ENCODE measurements around the gene ASH1L.

- TF ChIP-seq SPI1 (IDR thresholded peaks at IDR 0.05; ENCODE audit: borderline replicate concordance, low read depth, low read length) (peak; percentile 77), SP1 (CRISPR knock-in tag; IDR thresholded peaks at IDR 0.05) (peak; percentile 90), ETV6 (IDR thresholded peaks at IDR 0.05; ENCODE audit: borderline replicate concordance in 1 of 2, low read depth in 2 of 2, low read length in 1 of 2) (no peak), ETV6 (CRISPR knock-in tag; IDR thresholded peaks at IDR 0.05; ENCODE audit: borderline replicate concordance) (0 out of 2 replicates have a peak, but pooled peaks have one; percentile 59), YY1 (IDR thresholded peaks at IDR 0.05; ENCODE audit: borderline replicate concordance in 1 of 3, control insufficient read depth in 1 of 3, extremely low read depth in 1 of 3, insufficient read depth in 3 of 3, insufficient read length in 1 of 3, insufficient replicate concordance in 2 of 3, low read depth in 1 of 3, low read length in 2 of 3) (no peak), ZNF551 (CRISPR knock-in tag; IDR thresholded peaks at IDR 0.05) (no peak), FOXP4 (CRISPR knock-in tag; IDR thresholded peaks at IDR 0.05; ENCODE audit: borderline replicate concordance) (no peak), SP2 (IDR thresholded peaks at IDR 0.05; ENCODE audit: extremely low read depth, low read depth, low read length, poor library complexity, severe bottlenecking) (no peak), MCM5 (IDR thresholded peaks at IDR 0.05; ENCODE audit: low read depth) (no peak), DDX20 (tag; IDR thresholded peaks at IDR 0.05; ENCODE audit: low read depth) (no peak), TBL1XR1 (IDR thresholded peaks at IDR 0.05; ENCODE audit: low read length in 2 of 2) (no peak), CAMTA2 (CRISPR knock-in tag; conservative IDR thresholded peaks at IDR 0.05) (no peak), ZNF444 (CRISPR knock-in tag; IDR thresholded peaks at IDR 0.05) (no peak)
- TF ChIP-seq, protein P1, sequence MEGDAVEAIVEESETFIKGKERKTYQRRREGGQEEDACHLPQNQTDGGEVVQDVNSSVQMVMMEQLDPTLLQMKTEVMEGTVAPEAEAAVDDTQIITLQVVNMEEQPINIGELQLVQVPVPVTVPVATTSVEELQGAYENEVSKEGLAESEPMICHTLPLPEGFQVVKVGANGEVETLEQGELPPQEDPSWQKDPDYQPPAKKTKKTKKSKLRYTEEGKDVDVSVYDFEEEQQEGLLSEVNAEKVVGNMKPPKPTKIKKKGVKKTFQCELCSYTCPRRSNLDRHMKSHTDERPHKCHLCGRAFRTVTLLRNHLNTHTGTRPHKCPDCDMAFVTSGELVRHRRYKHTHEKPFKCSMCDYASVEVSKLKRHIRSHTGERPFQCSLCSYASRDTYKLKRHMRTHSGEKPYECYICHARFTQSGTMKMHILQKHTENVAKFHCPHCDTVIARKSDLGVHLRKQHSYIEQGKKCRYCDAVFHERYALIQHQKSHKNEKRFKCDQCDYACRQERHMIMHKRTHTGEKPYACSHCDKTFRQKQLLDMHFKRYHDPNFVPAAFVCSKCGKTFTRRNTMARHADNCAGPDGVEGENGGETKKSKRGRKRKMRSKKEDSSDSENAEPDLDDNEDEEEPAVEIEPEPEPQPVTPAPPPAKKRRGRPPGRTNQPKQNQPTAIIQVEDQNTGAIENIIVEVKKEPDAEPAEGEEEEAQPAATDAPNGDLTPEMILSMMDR (IDR thresholded peaks at IDR 0.05 in 2 of 3, conservative IDR thresholded peaks at IDR 0.05 in 1 of 3; ENCODE audit: insufficient read depth in 2 of 3, low read depth in 1 of 3, low read length in 3 of 3), result no peak
- TF ChIP-seq, protein P2, sequence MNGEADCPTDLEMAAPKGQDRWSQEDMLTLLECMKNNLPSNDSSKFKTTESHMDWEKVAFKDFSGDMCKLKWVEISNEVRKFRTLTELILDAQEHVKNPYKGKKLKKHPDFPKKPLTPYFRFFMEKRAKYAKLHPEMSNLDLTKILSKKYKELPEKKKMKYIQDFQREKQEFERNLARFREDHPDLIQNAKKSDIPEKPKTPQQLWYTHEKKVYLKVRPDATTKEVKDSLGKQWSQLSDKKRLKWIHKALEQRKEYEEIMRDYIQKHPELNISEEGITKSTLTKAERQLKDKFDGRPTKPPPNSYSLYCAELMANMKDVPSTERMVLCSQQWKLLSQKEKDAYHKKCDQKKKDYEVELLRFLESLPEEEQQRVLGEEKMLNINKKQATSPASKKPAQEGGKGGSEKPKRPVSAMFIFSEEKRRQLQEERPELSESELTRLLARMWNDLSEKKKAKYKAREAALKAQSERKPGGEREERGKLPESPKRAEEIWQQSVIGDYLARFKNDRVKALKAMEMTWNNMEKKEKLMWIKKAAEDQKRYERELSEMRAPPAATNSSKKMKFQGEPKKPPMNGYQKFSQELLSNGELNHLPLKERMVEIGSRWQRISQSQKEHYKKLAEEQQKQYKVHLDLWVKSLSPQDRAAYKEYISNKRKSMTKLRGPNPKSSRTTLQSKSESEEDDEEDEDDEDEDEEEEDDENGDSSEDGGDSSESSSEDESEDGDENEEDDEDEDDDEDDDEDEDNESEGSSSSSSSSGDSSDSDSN (IDR thresholded peaks at IDR 0.05; ENCODE audit: borderline replicate concordance in 1 of 2, low read depth in 2 of 2, low read length in 2 of 2), result peak in 1 of 2 experiments; percentile 55; a peak in 1 of 4 replicates
Measured at GRCh38 chr1:155609515-155610256, 47.1 kb upstream of the ASH1L start, which contains the start of gene MSTO1.
